Smooth muscle cell (in vitro differentiated cells): ENCODE measurements around the gene ZCCHC2. TPM values are rescaled to one million over a fixed set of nuclear protein-coding genes. Genes with fewer than 3 reads are reported as not detected.

Source experiments
- polyA plus RNA-seq: library from polyadenylated mRNA; unstranded; fragments of >200 nt; fragmentation: Nextera tagmentation; extraction: Ambion mirVana; gene quantifications from 2 replicates; pipeline ENCODE4 v1.2.1, GENCODE V29; 2016
- total RNA-seq: library from RNA; depleted of rRNA; stranded (reverse); fragments of >200 nt; gene quantifications from 2 replicates; pipeline ENCODE4 v1.2.3, GENCODE V29; 2014

The ZCCHC2 gene
- total and polyA plus RNA-seq, 2 experiments from 2014 or later, result 0.74 to 8.1 TPM

Other genes with a start within 250 kb of the ZCCHC2 start
- under 0.01 TPM in 1 of 2 replicates, not detected in the other for gene TNFRSF11A, start 197.7 kb upstream of the ZCCHC2 start, total RNA-seq
- 0.52 TPM in 1 of 2 replicates, not detected in the other for gene TNFRSF11A, start 197.7 kb upstream of the ZCCHC2 start, polyA plus RNA-seq
- gene PHLPP1, start 192.5 kb downstream of the ZCCHC2 start, total RNA-seq, result 4.3 and 5.3 TPM in 2 replicates
- 1.1 and 3.1 TPM in 2 replicates for gene PHLPP1, start 192.5 kb downstream of the ZCCHC2 start, polyA plus RNA-seq